ENCODE results near the gene CHID1.
A peak's percentile ranks its signal among the peaks of the same experiment; 100 is the strongest.

Gene CHID1

DNA sequence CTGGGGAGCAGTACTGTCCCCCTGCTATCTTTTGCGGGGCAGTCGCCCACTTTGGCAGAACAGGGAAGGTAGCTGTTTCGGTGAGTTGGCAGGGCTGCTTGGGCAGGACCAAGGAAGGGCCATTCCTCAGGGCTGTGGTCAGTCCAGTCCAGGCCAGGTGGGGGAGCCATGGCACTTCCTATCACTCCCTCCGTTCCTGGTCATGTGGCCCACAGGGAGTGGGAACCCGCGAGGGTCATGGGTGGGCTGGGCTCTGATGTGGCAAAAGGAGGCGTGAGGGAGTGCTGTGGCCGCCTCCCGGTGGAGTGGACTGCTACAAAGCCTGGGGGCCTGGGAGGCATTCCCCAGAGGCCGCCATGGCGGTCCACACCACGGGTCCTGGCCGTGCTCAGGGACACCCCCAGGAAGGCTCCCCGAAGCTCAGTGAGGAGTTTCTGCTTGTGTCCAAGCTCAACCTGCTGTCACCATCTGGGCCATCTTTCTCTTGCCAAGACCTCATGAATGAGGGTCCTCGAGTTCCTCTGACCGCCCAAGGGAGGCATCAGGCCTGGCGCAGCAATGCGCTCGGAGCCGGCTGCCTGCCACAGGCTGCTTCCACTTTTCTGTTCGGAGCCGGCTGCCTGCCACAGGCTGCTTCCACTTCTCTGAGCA lies 11.9 kb downstream of the CHID1 start:
- TF ChIP-seq, protein P1, sequence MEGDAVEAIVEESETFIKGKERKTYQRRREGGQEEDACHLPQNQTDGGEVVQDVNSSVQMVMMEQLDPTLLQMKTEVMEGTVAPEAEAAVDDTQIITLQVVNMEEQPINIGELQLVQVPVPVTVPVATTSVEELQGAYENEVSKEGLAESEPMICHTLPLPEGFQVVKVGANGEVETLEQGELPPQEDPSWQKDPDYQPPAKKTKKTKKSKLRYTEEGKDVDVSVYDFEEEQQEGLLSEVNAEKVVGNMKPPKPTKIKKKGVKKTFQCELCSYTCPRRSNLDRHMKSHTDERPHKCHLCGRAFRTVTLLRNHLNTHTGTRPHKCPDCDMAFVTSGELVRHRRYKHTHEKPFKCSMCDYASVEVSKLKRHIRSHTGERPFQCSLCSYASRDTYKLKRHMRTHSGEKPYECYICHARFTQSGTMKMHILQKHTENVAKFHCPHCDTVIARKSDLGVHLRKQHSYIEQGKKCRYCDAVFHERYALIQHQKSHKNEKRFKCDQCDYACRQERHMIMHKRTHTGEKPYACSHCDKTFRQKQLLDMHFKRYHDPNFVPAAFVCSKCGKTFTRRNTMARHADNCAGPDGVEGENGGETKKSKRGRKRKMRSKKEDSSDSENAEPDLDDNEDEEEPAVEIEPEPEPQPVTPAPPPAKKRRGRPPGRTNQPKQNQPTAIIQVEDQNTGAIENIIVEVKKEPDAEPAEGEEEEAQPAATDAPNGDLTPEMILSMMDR (IDR thresholded peaks at IDR 0.05; ENCODE audit: insufficient read depth, low read length, poor library complexity, severe bottlenecking), result no peak
- no peak for DNase-seq (ENCODE audit: extremely low read depth, insufficient read length)
- H3K27me3 ChIP-seq (replicated peaks; ENCODE audit: control insufficient read depth, insufficient read depth, low read length), result no peaks in the 10 kb centered on the region
- no peak overlapping the region for H3K4me3 ChIP-seq (replicated peaks; ENCODE audit: low read depth, low read length)
- peaks cover 40% of the 10 kb centered on the region for H3K36me3 ChIP-seq (ENCODE audit: control insufficient read depth, insufficient read depth, low read length)

DNA sequence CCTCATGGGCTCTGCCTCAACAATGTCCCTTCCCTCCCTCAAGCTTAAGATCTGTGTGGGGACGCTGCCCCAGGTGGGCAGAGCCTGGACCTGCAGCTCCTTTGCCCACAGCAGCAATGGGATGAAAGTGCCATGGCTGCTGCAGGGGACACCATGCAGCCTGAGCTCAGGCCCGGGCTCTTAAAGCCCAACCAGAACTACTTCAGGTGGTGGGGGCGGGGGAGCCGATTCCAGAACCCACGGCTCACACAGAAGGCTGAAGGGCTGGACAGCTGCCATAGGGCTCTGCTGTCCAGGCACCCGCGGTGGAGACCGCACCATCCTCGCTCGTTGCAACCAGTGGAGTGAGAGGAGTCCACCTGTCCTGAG lies 12.5 kb downstream of the CHID1 start:
- Histone ChIP-seq H3K4me3 (replicated peaks; ENCODE audit: low read depth, low read length) (no peak overlapping the region), H3K27me3 (replicated peaks; ENCODE audit: control insufficient read depth, insufficient read depth, low read length) (no peaks in the 10 kb centered on the region), H3K36me3 (ENCODE audit: control insufficient read depth, insufficient read depth, low read length) (peaks cover 40% of the 10 kb centered on the region)
- TF ChIP-seq, protein P1 (IDR thresholded peaks at IDR 0.05; ENCODE audit: insufficient read depth, low read length, poor library complexity, severe bottlenecking), result peak; percentile 18
- DNase-seq (ENCODE audit: extremely low read depth, insufficient read length), result no peak

DNA sequence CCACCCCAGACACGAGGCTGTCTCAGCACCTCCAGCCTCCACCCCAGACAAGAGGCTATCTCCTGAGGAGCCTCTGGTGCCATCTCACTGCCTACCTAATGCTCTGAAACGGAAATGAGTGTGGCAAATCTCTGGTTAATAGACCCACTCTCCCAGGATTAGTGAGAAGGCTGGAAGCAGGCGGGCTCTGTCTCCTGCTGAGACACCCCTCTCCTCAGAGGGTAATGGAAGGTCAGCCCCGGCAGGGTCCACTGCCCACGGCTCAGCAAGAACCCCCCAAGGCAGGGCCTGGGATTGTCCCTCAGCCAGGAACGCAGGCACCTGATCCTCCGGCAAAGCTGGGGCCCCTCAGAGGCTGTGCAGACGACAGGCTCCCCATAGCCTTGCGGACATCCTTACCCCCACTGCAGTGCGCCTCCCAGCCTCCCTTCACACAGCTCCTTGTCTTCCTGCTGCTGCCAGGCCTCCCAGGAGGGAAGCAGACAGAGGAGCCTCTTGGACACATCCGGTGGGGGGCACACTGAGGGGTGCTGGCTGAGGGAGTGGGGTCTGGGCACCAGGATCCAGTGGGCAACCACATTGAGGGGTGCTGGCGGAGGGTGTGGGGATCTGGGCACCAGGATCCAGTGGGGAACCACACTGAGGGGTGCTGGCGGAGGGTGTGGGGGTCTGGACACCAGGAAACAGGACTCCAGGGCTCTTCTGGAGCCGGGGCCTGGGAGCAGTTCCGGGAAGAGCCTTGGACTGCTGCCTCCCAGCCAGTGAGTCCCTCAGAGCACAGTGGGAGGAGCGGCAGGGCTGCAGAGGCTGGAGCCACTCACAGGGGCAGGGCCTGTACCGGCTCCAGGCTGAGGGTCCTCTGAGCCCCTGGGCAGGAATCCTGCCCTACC lies 13.1 kb downstream of the CHID1 start:
- TF ChIP-seq, protein P1 (IDR thresholded peaks at IDR 0.05; ENCODE audit: insufficient read depth, low read length, poor library complexity, severe bottlenecking), result no peak
- no peak overlapping the region for H3K4me3 ChIP-seq (replicated peaks; ENCODE audit: low read depth, low read length)
- H3K27me3 ChIP-seq (replicated peaks; ENCODE audit: control insufficient read depth, insufficient read depth, low read length), result no peaks in the 10 kb centered on the region
- H3K36me3 ChIP-seq (ENCODE audit: control insufficient read depth, insufficient read depth, low read length), result peaks cover 36% of the 10 kb centered on the region
- no peak for DNase-seq (ENCODE audit: extremely low read depth, insufficient read length)

DNA sequence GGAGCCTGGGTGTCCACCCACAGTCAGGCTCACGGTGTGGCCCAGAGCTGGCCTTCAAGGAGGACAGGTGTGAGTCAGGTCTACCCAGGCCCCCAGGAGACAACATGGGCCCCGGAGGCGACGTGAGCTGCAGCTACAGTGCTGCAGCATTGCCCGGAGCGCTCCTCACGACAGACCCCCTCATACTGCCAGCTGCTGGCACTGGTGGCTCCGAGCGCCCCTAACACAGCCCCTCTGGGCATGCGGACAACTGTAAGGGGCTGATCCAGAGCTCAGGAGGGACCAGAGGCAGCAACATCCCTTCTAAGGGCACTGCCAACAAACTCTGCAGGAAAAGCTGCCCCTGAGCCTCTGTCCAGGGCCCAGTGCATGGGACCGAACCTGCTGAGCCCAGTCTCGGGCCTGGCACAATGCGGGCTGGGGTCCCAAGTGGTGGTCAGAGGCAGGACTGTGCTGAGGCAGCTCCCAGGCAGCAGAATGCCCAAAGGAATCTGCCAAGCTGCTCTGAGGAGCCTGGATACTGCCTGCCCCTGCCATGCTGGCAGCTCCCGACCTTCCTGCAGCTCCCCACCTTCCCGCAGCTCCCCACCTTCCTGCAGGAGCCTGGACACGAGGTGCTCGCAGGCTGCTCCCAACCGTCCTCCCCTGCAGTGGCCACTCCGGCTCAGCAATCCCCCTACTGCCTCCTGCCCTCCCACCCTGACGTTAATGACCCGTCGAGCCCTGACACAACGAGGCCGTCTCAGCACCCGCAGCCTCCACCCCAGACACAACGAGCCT lies 15.1 kb downstream of the CHID1 start:
- no peak for DNase-seq (ENCODE audit: extremely low read depth, insufficient read length)
- Histone ChIP-seq H3K4me3 (replicated peaks; ENCODE audit: low read depth, low read length) (no peak overlapping the region), H3K27me3 (replicated peaks; ENCODE audit: control insufficient read depth, insufficient read depth, low read length) (no peaks in the 10 kb centered on the region), H3K36me3 (ENCODE audit: control insufficient read depth, insufficient read depth, low read length) (peaks cover 22% of the 10 kb centered on the region)
- TF ChIP-seq, protein P1 (IDR thresholded peaks at IDR 0.05; ENCODE audit: insufficient read depth, low read length, poor library complexity, severe bottlenecking), result no peak

DNA sequence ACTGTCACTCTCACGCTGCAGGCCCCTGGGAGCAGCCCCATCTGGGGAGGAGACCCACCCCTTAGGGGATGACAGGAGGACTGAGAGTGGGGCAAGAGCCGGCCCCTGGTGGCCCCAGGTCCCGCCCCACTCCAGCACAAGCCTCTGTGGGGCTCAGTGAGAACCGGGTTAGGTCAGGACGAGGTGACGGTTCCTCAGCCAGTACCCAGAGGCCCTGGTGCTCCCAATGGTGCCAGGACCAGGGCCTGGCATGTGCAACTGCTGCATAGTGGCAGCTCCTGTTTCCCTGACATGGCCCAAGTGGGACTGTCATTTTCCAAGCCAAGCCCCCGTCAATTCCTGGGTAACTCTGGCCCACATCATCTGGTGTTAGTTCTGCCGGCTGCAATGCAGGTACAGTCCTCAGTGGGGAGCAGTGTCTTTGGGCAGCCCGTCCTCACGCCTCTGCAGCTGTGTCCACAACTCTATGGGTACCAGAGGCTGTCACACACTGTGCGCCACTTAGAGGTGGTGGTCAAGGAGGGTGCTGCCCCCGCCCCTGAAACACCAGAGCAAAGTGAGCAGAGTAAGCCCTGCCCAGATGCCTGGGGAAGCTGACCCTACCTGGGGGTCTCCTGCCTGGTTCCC lies 15.9 kb downstream of the CHID1 start:
- Histone ChIP-seq H3K4me3 (replicated peaks; ENCODE audit: low read depth, low read length) (no peak overlapping the region), H3K36me3 (ENCODE audit: control insufficient read depth, insufficient read depth, low read length) (peaks cover 14% of the 10 kb centered on the region), H3K27me3 (replicated peaks; ENCODE audit: control insufficient read depth, insufficient read depth, low read length) (no peaks in the 10 kb centered on the region)
- no peak for DNase-seq (ENCODE audit: extremely low read depth, insufficient read length)
- TF ChIP-seq, protein P1 (IDR thresholded peaks at IDR 0.05; ENCODE audit: insufficient read depth, low read length, poor library complexity, severe bottlenecking), result no peak
